Osteoblast (primary cell): ENCODE results near the gene KLHL7. TPM values are rescaled to one million over a fixed set of nuclear protein-coding genes. Genes with fewer than 3 reads are reported as not detected.

ENCODE experiments used
- DNase-seq: peaks from one replicate; pipeline ENCODE4 v3.0.0; 2011; ENCODE audit warnings: low spot score, mixed read lengths; ENCODE audit not compliant: insufficient read length; ENCODE audit errors: missing footprints
- H2AFZ ChIP-seq: 2 replicates; pipeline ENCODE4 v1.6.0; 2011; ENCODE audit warnings: mild to moderate bottlenecking, low read length
- H3K27ac ChIP-seq: 2 replicates; pipeline ENCODE4 v1.5.1; 2011; ENCODE audit warnings: mild to moderate bottlenecking, low read depth, low read length, moderate library complexity
- H3K27me3 ChIP-seq: 2 replicates; pipeline ENCODE4 v1.6.0; 2012; ENCODE audit warnings: mild to moderate bottlenecking, control low read depth, inconsistent platforms, low read length, moderate library complexity; ENCODE audit not compliant: insufficient read depth
- H3K36me3 ChIP-seq: 2 replicates; pipeline ENCODE4 v1.5.1; 2011; ENCODE audit warnings: mild to moderate bottlenecking, low read length, control low read depth, moderate library complexity; ENCODE audit not compliant: insufficient read depth
- H3K4me1 ChIP-seq: 2 replicates; pipeline ENCODE4 v1.5.1; 2011; ENCODE audit warnings: mild to moderate bottlenecking, low read length, control low read depth, moderate library complexity; ENCODE audit not compliant: insufficient read depth
- H3K4me2 ChIP-seq: 2 replicates; pipeline ENCODE4 v1.6.0; 2011; ENCODE audit warnings: mild to moderate bottlenecking, low read length; ENCODE audit not compliant: insufficient read depth
- H3K4me3 ChIP-seq: fragments of 200-600 bp; sonication (generic); 3 replicates; pipeline ENCODE4 v1.5.1; 2012; ENCODE audit warnings: mild to moderate bottlenecking, low read length, inconsistent platforms; ENCODE audit not compliant: insufficient read depth
- H3K79me2 ChIP-seq: 2 replicates; pipeline ENCODE4 v1.6.0; 2012; ENCODE audit warnings: mild to moderate bottlenecking, low read length, control low read depth, inconsistent platforms; ENCODE audit not compliant: insufficient read depth
- H3K9me3 ChIP-seq: 2 replicates; pipeline ENCODE4 v1.5.1; 2011; ENCODE audit warnings: low read depth, low read length, control low read depth
- H4K20me1 ChIP-seq: 2 replicates; pipeline ENCODE4 v1.6.0; 2012; ENCODE audit warnings: mild to moderate bottlenecking, low read length, control low read depth; ENCODE audit not compliant: insufficient read depth
- CTCF ChIP-seq: IDR thresholded peaks from 2 replicates; pipeline ENCODE4 v1.5.1; 2011; ENCODE audit warnings: mild to moderate bottlenecking, low read depth, low read length, moderate library complexity; ENCODE audit errors: extremely low read depth
- total RNA-seq: library from RNA; depleted of rRNA; stranded (reverse); fragments of >200 nt; gene quantifications from 2 replicates; pipeline ENCODE4 v1.2.3, GENCODE V29; 2012

The KLHL7 gene
- total RNA-seq, 1 donor = 44.2 TPM

- Histone ChIP-seq H3K27me3 (no peaks in the 10 kb centered on the region), H3K4me1 (no peaks in the 10 kb centered on the region), H3K27ac (no peak overlapping the region), H4K20me1 (no peaks in the 10 kb centered on the region), H3K36me3 (peaks cover 32% of the 10 kb centered on the region), H3K79me2 (no peaks in the 10 kb centered on the region), H3K4me3 (no peak overlapping the region), H3K9me3 (no peaks in the 10 kb centered on the region), H2AFZ (no peak overlapping the region), H3K4me2 (no peak overlapping the region)
- DNase-seq = no peak
- TF ChIP-seq CTCF = no peak
Measured at GRCh38 chr7:23204241-23204640, 98.7 kb downstream of the KLHL7 start.

- Histone ChIP-seq H2AFZ (peak overlapping the region; percentile 51), H3K79me2 (no peaks in the 10 kb centered on the region), H3K27ac (no peak overlapping the region), H3K4me3 (peak overlapping the region; percentile 51), H4K20me1 (no peaks in the 10 kb centered on the region), H3K36me3 (peaks cover 19% of the 10 kb centered on the region), H3K4me2 (peak overlapping the region; percentile 39), H3K27me3 (no peaks in the 10 kb centered on the region), H3K9me3 (no peaks in the 10 kb centered on the region), H3K4me1 (no peaks in the 10 kb centered on the region)
- DNase-seq = no peak
- TF ChIP-seq CTCF = no peak
Measured at GRCh38 chr7:23205577-23205908, 100.0 kb downstream of the KLHL7 start.

GRCh38 chr7:23205909-23206767 is 100.6 kb downstream of the KLHL7 start:
- H3K79me2 ChIP-seq = no peaks in the 10 kb centered on the region
- DNase-seq = no peak
- H4K20me1 ChIP-seq = no peaks in the 10 kb centered on the region
- no peak overlapping the region for H3K27ac ChIP-seq
- H3K36me3 ChIP-seq = peaks cover 13% of the 10 kb centered on the region
- H3K9me3 ChIP-seq = no peaks in the 10 kb centered on the region
- H3K4me1 ChIP-seq = no peaks in the 10 kb centered on the region
- no peaks in the 10 kb centered on the region for H3K27me3 ChIP-seq
- H3K4me3 ChIP-seq = peak overlapping the region; percentile 51
- peak overlapping the region; percentile 83 for H2AFZ ChIP-seq
- TF ChIP-seq CTCF = no peak
- H3K4me2 ChIP-seq = peak overlapping the region; percentile 39

GRCh38 chr7:23207021-23207420 is 101.4 kb downstream of the KLHL7 start:
- TF ChIP-seq CTCF = no peak
- Histone ChIP-seq H3K4me1 (no peaks in the 10 kb centered on the region), H3K27me3 (no peaks in the 10 kb centered on the region), H3K27ac (no peak overlapping the region), H3K79me2 (no peaks in the 10 kb centered on the region), H3K4me3 (no peak overlapping the region), H4K20me1 (no peaks in the 10 kb centered on the region), H2AFZ (no peak overlapping the region), H3K36me3 (peaks cover 6% of the 10 kb centered on the region), H3K4me2 (no peak overlapping the region), H3K9me3 (no peaks in the 10 kb centered on the region)
- DNase-seq = no peak
